ENCODE data around the gene CCDC191.
A peak's percentile ranks its signal among the peaks of the same experiment; 100 is the strongest.

CCDC191 gene

DNA sequence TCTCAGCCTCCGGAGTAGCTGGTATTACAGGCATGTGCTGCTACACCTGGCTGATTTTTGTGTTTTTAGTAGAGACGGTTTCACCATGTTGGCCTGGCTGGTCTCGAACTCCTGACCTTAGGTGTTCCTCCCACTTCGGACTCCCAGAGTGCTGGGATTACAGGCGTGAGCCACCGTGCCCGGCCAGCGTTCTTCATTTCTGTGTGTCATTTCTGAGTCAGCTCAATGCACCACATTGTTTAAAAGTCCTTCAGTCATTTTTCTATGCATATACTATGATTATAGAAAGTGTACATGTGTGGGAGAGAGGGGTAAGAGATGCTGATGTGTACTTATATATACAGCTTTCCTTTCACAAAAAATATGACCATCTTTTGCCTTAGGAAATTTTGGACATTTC is 2.3 kb upstream of the CCDC191 start:
- Histone ChIP-seq H3K79me1 (ENCODE audit: low read length) (peaks cover 2% of the 10 kb centered on the region), H3K18ac (ENCODE audit: low read length) (no peak overlapping the region), H3K4ac (ENCODE audit: low read depth, low read length) (peak overlapping the region; percentile 36), H3K14ac (ENCODE audit: low read length) (no peak overlapping the region), H3K36me3 (ENCODE audit: control insufficient read depth in 1 of 2, insufficient read depth in 2 of 2, low read length in 2 of 2) (peaks cover 0 to 3% of the 10 kb centered on the region in 2 experiments), H3K4me3 (ENCODE audit: low read depth, low read length) (no peak overlapping the region), H4K12ac (ENCODE audit: low read depth, low read length) (no peak overlapping the region), H3K4me2 (ENCODE audit: low read length) (no peak overlapping the region), H3K27me3 (ENCODE audit: insufficient read depth, low read length) (no peaks in the 10 kb centered on the region), H2AFZ (ENCODE audit: insufficient read depth, low read length, poor library complexity) (no peak overlapping the region), H3K9ac (ENCODE audit: low read length) (no peak overlapping the region), H3K4me1 (ENCODE audit: control insufficient read depth in 1 of 2, insufficient read depth in 2 of 2, low read length in 2 of 2) (no peaks in the 10 kb centered on the region), H3K79me2 (ENCODE audit: control insufficient read depth, insufficient read depth, low read length, poor library complexity) (peaks cover 3% of the 10 kb centered on the region), H2AK5ac (ENCODE audit: low read length) (no peak overlapping the region), H3K27ac (ENCODE audit: low read depth, low read length) (no peak overlapping the region), H3K23ac (ENCODE audit: low read length) (no peak overlapping the region), H2BK120ac (ENCODE audit: insufficient read depth, low read length, poor library complexity) (no peak overlapping the region), H4K8ac (ENCODE audit: low read depth, low read length) (no peak overlapping the region), H4K91ac (ENCODE audit: low read depth, low read length) (no peak overlapping the region), H2BK5ac (ENCODE audit: low read depth, low read length, poor library complexity) (no peak overlapping the region), H3K9me3 (ENCODE audit: insufficient read depth, low read depth, low read length) (no peaks in the 10 kb centered on the region), H2BK12ac (ENCODE audit: low read length) (no peak overlapping the region)
- DNase-seq = no peak
- no CpG with 5 or more reads among the region's 8 CpGs for WGBS (ENCODE audit: extremely low coverage, insufficient coverage, insufficient read length)

DNA sequence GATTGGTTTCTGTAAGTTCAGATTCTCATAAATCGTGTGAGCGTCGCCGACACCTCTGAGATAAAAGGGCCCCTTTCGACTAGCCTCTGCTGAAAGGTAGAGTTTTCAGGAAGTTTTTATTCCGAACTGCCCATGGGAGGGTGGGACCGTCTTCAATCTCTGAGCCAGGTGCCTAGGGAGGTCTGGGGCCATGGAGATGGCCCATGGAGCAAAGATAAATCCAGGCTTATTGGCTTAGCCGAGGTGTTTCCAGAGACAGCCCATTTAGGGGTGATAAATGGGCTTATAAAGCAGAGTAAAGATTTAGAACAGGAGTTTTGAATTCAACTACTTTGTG is 653 bp upstream of the CCDC191 start:
- H3K79me1 ChIP-seq (ENCODE audit: low read length) = peaks cover 2% of the 10 kb centered on the region
- no peak overlapping the region for H3K18ac ChIP-seq (ENCODE audit: low read length)

GRCh38 chr3:114052216-114052615 is 4.1 kb downstream of the CCDC191 start:
- Histone ChIP-seq H3K27me3 (ENCODE audit: insufficient read depth, low read length) (no peaks in the 10 kb centered on the region), H3K18ac (ENCODE audit: low read length) (no peak overlapping the region), H3K27ac (ENCODE audit: low read depth, low read length) (no peak overlapping the region), H3K79me2 (ENCODE audit: control insufficient read depth, insufficient read depth, low read length, poor library complexity) (peaks cover 3% of the 10 kb centered on the region), H4K91ac (ENCODE audit: low read depth, low read length) (no peak overlapping the region), H4K12ac (ENCODE audit: low read depth, low read length) (no peak overlapping the region), H3K4me1 (ENCODE audit: control insufficient read depth in 1 of 2, insufficient read depth in 2 of 2, low read length in 2 of 2) (no peaks in the 10 kb centered on the region), H3K4me3 (ENCODE audit: low read depth, low read length) (no peak overlapping the region), H3K36me3 (ENCODE audit: control insufficient read depth in 1 of 2, insufficient read depth in 2 of 2, low read length in 2 of 2) (no peaks in the 10 kb centered on the region), H2AK5ac (ENCODE audit: low read length) (no peak overlapping the region), H3K23ac (ENCODE audit: low read length) (no peak overlapping the region), H3K9ac (ENCODE audit: low read length) (no peak overlapping the region), H2BK120ac (ENCODE audit: insufficient read depth, low read length, poor library complexity) (no peak overlapping the region), H3K79me1 (ENCODE audit: low read length) (peaks cover 2% of the 10 kb centered on the region), H3K4ac (ENCODE audit: low read depth, low read length) (no peak overlapping the region), H3K9me3 (ENCODE audit: insufficient read depth, low read depth, low read length) (no peaks in the 10 kb centered on the region), H2BK12ac (ENCODE audit: low read length) (no peak overlapping the region), H2AFZ (ENCODE audit: insufficient read depth, low read length, poor library complexity) (no peak overlapping the region), H3K4me2 (ENCODE audit: low read length) (no peak overlapping the region), H3K14ac (ENCODE audit: low read length) (no peak overlapping the region), H4K8ac (ENCODE audit: low read depth, low read length) (no peak overlapping the region), H2BK5ac (ENCODE audit: low read depth, low read length, poor library complexity) (no peak overlapping the region)
- no CpG with 5 or more reads among the region's 2 CpGs for WGBS (ENCODE audit: extremely low coverage, insufficient coverage, insufficient read length)
- DNase-seq = no peak

More for the DNA sequence above, 653 bp upstream of the CCDC191 start:
- H3K14ac ChIP-seq (ENCODE audit: low read length) = no peak overlapping the region
- no CpG with 5 or more reads among the region's 8 CpGs for WGBS (ENCODE audit: extremely low coverage, insufficient coverage, insufficient read length)
- peak overlapping the region; percentile 22 for H2BK5ac ChIP-seq (ENCODE audit: low read depth, low read length, poor library complexity)
- peak overlapping the region; percentile 55 for H3K9ac ChIP-seq (ENCODE audit: low read length)
- DNase-seq = no peak
- no peaks in the 10 kb centered on the region for H3K27me3 ChIP-seq (ENCODE audit: insufficient read depth, low read length)
- no peak overlapping the region for H2AK5ac ChIP-seq (ENCODE audit: low read length)
- peak overlapping the region; percentile 37 for H2BK120ac ChIP-seq (ENCODE audit: insufficient read depth, low read length, poor library complexity)
- H3K9me3 ChIP-seq (ENCODE audit: insufficient read depth, low read depth, low read length) = no peaks in the 10 kb centered on the region
- H3K36me3 ChIP-seq (ENCODE audit: control insufficient read depth in 1 of 2, insufficient read depth in 2 of 2, low read length in 2 of 2) = peaks cover 0 to 3% of the 10 kb centered on the region in 2 experiments
- peak overlapping the region; percentile 64 for H4K8ac ChIP-seq (ENCODE audit: low read depth, low read length)
- no peak overlapping the region for H2BK12ac ChIP-seq (ENCODE audit: low read length)
- no peak overlapping the region for H3K23ac ChIP-seq (ENCODE audit: low read length)
- H3K27ac ChIP-seq (ENCODE audit: low read depth, low read length) = peak overlapping the region; percentile 52
- peak overlapping the region; percentile 68 for H2AFZ ChIP-seq (ENCODE audit: insufficient read depth, low read length, poor library complexity)
- H3K4me1 ChIP-seq (ENCODE audit: control insufficient read depth in 1 of 2, insufficient read depth in 2 of 2, low read length in 2 of 2) = no peaks in the 10 kb centered on the region
- peak overlapping the region; percentile 84 for H3K4me3 ChIP-seq (ENCODE audit: low read depth, low read length)
- peaks cover 3% of the 10 kb centered on the region for H3K79me2 ChIP-seq (ENCODE audit: control insufficient read depth, insufficient read depth, low read length, poor library complexity)
- peak overlapping the region; percentile 21 for H4K91ac ChIP-seq (ENCODE audit: low read depth, low read length)
- H4K12ac ChIP-seq (ENCODE audit: low read depth, low read length) = peak overlapping the region; percentile 17
- H3K4me2 ChIP-seq (ENCODE audit: low read length) = peak overlapping the region; percentile 64
- peak overlapping the region; percentile 5 for H3K4ac ChIP-seq (ENCODE audit: low read depth, low read length)

DNA sequence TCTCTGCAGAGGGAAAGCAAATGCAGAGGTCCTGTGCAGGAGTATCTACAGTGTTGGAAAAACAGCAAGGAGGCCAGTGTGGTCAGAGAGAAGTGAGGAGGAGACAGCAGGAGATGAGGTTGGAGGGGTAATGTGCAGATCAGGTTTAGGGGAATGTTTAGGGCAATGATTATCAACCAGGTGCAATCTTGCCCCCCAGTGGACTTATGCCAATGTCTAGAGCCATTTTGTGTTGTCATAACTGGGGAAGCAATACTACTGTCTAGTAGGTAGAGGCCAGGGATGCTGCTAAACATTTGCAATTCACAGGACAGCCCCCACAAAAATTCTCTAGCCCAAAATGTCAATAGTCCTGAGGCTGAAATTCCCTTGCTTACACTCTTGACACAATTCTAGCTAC is 13.1 kb downstream of the CCDC191 start:
- Histone ChIP-seq H3K4me2 (ENCODE audit: low read length) (no peak overlapping the region), H3K36me3 (ENCODE audit: control insufficient read depth in 1 of 2, insufficient read depth in 2 of 2, low read length in 2 of 2) (no peaks in the 10 kb centered on the region), H3K18ac (ENCODE audit: low read length) (no peak overlapping the region), H3K23ac (ENCODE audit: low read length) (no peak overlapping the region), H2BK12ac (ENCODE audit: low read length) (no peak overlapping the region), H3K79me2 (ENCODE audit: control insufficient read depth, insufficient read depth, low read length, poor library complexity) (no peaks in the 10 kb centered on the region), H4K12ac (ENCODE audit: low read depth, low read length) (no peak overlapping the region), H3K4me3 (ENCODE audit: low read depth, low read length) (no peak overlapping the region), H2AFZ (ENCODE audit: insufficient read depth, low read length, poor library complexity) (no peak overlapping the region), H3K79me1 (ENCODE audit: low read length) (no peaks in the 10 kb centered on the region), H4K91ac (ENCODE audit: low read depth, low read length) (no peak overlapping the region), H2AK5ac (ENCODE audit: low read length) (no peak overlapping the region), H2BK5ac (ENCODE audit: low read depth, low read length, poor library complexity) (no peak overlapping the region), H3K9ac (ENCODE audit: low read length) (no peak overlapping the region), H2BK120ac (ENCODE audit: insufficient read depth, low read length, poor library complexity) (no peak overlapping the region), H3K4ac (ENCODE audit: low read depth, low read length) (no peak overlapping the region), H3K14ac (ENCODE audit: low read length) (no peak overlapping the region), H3K9me3 (ENCODE audit: insufficient read depth, low read depth, low read length) (no peaks in the 10 kb centered on the region), H3K4me1 (ENCODE audit: control insufficient read depth in 1 of 2, insufficient read depth in 2 of 2, low read length in 2 of 2) (no peaks in the 10 kb centered on the region), H4K8ac (ENCODE audit: low read depth, low read length) (no peak overlapping the region), H3K27me3 (ENCODE audit: insufficient read depth, low read length) (no peaks in the 10 kb centered on the region), H3K27ac (ENCODE audit: low read depth, low read length) (no peak overlapping the region)
- no peak for DNase-seq
